ENCODE results near the gene NCKAP5L.

The NCKAP5L gene

DNA sequence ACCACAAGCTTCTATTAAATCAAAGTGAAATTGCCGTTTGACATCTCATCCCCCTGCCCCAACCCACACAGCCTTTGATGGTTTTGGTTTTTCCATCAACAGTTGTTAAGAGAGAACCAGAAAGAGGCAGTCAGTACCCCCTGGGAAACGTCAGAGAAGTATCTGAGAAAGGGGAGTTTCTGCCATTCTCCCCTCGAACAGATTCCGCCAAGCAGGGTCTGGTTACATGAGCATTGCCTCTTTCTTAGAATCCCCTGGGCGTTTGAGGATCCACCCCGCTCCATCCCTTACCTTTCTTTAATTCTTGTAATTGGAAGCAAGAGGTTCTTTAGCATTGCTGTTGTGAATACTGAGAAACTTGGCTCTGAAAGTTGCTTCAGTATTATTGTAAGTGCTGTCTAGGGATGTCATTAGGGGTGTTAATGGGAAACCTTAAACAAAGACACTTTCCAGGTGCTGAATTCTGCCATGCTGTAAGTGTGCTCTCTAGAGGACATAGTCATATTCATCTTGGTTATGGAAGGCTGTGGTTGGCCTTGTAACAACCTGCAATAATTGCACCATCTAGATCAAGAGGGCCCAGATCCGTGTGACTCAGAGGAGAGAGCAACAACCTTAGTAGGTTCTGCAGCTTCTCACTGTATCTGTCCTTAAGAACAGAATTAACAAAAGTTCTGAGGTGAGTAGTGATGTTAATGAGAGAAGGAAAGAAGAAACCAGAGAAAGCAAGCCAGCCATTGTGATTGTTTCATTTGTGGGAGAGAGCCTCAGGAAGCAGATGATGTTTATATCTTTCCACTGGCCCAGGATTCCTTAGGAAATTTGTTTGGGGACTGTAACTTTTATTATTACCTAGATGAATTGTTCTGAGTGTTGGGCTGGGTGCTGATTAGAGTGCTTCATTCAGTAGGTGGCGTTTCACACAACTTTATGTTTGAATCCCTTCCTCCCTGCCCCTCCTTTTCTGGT is 77.9 kb downstream of the NCKAP5L start:
- Histone ChIP-seq H3K27ac (peak overlapping the region in 1 of 21 experiments; percentile 31), H3K4me3 (no peak overlapping the region)

DNA sequence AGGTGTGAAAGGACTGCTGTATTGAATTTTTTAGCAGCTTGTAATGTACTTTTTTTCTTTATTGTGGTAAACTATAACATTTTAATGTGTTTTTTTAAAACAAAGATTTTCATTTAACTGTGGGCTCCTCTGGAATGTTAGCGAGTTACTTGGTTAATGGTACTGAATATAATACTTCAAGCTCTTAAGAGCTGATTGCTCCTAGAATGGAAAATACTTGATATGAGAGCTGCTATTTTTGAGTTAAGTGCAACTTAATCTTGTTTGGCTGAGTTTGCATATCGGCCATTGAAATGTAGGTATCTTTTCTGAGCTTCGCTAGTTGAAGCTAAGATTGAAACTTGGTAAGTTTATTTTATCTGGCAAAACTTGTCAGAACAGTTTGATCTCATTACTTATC is 79.4 kb downstream of the NCKAP5L start:
- Histone ChIP-seq H3K4me3 (no peak overlapping the region), H3K27ac (no peak overlapping the region)

DNA sequence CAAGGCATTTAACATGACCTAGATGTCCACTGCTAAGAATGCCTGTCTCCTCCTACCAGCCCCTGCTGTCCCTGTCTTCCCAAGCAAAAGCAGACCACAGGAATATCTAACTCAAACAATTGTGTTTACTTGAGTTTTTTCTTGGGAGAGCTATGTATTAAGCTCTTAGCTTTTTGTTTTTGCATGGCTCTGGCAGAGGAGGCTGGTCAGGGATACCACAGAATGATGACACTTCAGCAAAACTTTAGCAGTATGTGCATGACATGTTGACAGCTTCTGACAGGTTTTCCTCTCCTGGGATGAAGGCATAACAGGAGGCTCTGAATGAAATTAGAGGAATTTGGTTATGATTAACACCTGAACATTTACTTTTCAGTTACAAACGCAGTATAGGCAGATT is 79.9 kb downstream of the NCKAP5L start:
- no peak overlapping the region for H3K27ac ChIP-seq
- H3K4me3 ChIP-seq: no peak overlapping the region

DNA sequence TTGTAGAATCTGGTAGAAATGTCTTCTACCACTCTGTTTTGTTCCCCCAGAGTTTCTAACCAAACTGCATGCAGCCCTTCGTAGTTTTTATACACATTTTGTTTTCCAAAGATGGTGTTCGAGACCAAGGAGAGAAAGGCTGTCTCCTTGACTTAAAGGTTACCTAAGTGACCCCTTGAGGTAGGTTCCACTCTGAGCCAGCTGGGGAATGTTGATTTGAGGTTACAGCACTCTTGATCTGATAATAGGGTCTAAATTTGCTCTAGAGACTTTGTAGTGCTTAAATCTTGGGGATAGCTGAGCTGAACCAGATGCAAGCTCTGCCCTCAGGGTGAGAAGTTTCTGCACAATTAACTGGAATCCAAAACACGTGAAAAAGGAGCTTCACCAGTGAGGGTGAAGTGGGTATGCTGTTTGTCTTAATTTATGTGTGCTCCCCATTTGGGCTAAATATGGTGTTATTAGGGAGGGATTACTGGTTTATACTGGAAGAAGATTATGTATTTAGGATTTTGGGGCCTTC is 83.8 kb downstream of the NCKAP5L start:
- no peak overlapping the region for H3K27ac ChIP-seq
- H3K4me3 ChIP-seq: no peak overlapping the region

DNA sequence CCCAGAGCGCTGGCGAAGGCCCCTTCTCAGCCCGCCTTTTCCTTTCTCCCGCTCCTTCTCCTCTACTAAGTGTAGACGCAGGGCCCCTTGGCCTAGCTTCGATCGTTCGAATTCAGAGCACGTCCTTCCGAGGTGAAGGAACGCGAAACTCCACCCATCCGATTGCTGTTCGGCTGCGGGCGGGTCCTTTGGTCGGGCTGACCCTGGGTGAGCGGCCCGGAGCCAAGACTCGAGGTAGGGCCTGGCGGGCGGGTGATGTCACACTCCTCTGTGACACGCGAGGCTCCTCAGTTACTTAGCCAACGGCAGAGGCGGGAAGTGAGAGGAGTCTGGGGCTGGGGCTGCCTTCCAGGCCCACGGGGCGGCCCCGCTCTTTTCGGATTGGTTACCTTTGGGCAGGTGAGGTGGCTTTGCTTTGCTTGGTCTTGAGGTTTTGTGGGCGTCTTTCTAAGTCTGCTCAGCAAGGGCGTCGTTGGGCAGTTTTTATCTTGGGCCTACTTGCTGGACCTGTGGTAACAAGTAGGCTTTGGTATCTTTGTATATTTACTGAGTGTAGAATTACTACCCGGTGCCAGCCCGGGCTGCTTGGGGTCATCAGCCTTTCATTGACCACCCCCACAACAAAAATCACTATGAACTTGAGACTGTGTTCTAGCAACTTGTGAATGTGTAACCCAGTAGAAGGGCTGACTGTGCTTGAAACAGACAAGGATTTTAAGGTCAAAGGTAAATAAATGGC is 86.2 kb downstream of the NCKAP5L start:
- H3K4me3 ChIP-seq: peak overlapping the region; percentile 66 to 85 (median 75)
- H3K27ac ChIP-seq: peak overlapping the region; percentile 52 to 99 (median 98)
